ENCODE results near the gene SLC39A12.

The SLC39A12 gene

GRCh38 chr10:17963431-17963830, 11.7 kb downstream of the SLC39A12 start:
- no peak for DNase-seq (ENCODE audit: low spot score)
- no peak for TF ChIP-seq CTCF (IDR thresholded peaks at IDR 0.05; ENCODE audit: extremely low read depth, missing control alignments)

- no peak for DNase-seq (ENCODE audit: low spot score)
- no peak for TF ChIP-seq CTCF (IDR thresholded peaks at IDR 0.05; ENCODE audit: extremely low read depth, missing control alignments)
These were observed 14.0 kb downstream of the SLC39A12 start for GRCh38 chr10:17965649-17966235.

GRCh38 chr10:17974505-17974904, 22.8 kb downstream of the SLC39A12 start:
- DNase-seq (ENCODE audit: low spot score) = no peak
- no peak for TF ChIP-seq CTCF (IDR thresholded peaks at IDR 0.05; ENCODE audit: extremely low read depth, missing control alignments)

- TF ChIP-seq CTCF (IDR thresholded peaks at IDR 0.05; ENCODE audit: extremely low read depth, missing control alignments) = no peak
- DNase-seq (ENCODE audit: low spot score) = no peak
These were observed 29.3 kb downstream of the SLC39A12 start for GRCh38 chr10:17980846-17981565.

- TF ChIP-seq CTCF (IDR thresholded peaks at IDR 0.05; ENCODE audit: extremely low read depth, missing control alignments) = no peak
- no peak for DNase-seq (ENCODE audit: low spot score)
These were observed 30.2 kb downstream of the SLC39A12 start for GRCh38 chr10:17981766-17982380.

- no peak for TF ChIP-seq CTCF (IDR thresholded peaks at IDR 0.05; ENCODE audit: extremely low read depth, missing control alignments)
- peak; percentile 38 for DNase-seq (ENCODE audit: low spot score)
These were observed 32.3 kb downstream of the SLC39A12 start for GRCh38 chr10:17984056-17984455.

- DNase-seq (ENCODE audit: low spot score) = no peak
- TF ChIP-seq CTCF (IDR thresholded peaks at IDR 0.05; ENCODE audit: extremely low read depth, missing control alignments) = no peak
These were observed 32.8 kb downstream of the SLC39A12 start for GRCh38 chr10:17984563-17984962.
